OCI-LY7 (cell line): ENCODE measurements around the gene KCTD2.

Experiments
- CTCF ChIP-seq: fragments of 200-600 bp; sonication (generic); conservative IDR thresholded peaks from 2 replicates; pipeline ENCODE4 v1.5.1; 2014; ENCODE audit warnings: mild to moderate bottlenecking, antibody characterized with exemption, low read length, moderate library complexity, mixed read lengths
- EZH2phosphoT487 ChIP-seq: fragments of 200-600 bp; sonication (generic); IDR thresholded peaks from 2 replicates; pipeline ENCODE4 v1.6.1; 2018; ENCODE audit warnings: low read depth, borderline replicate concordance, mild to moderate bottlenecking, mixed run types, antibody characterized with exemption, low read length, moderate library complexity, mixed read lengths

DNA sequence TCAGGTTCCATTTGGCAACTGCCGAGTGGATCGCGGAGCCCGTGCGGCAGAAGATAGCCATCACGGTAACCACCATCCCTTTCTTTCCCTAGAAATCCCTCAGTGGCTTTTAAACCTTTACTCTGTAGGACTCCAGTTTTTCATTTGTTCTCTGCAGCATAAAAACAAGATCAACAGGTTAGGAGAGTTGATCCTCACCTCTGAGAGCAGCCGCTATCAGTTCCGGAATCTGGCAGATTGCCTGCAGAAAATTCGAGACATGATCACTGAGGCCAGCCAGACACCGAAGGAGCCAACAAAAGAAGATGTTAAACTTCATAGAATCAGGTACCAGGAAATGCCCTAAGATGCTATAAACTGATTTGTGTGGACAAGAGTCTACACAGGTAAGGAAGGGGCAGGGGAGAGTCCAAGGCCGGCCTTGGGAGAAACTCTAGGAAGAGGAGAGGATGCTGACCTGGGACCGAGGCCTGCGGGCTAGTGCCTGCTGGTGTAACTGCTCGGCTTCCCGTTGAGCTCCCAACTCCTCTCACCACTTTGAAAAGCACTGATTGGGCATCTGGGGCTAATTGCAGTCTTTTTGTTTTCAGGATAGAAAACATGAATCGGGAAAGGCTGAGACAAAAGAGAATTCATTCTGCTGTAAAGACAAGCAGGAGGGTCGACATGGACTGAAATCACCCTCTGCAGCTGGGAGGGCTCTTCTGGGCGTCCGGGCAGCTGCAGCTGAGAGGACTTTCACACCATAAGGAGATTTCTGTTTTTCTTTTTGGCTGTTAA lies 26.5 kb upstream of the KCTD2 start:
- TF ChIP-seq CTCF = no peak
- TF ChIP-seq EZH2phosphoT487 = no peak
